ENCODE data around the gene MTHFD1L. TPM values are rescaled to one million over a fixed set of nuclear protein-coding genes. Genes with fewer than 3 reads are reported as not detected.

Gene MTHFD1L
- total and polyA plus RNA-seq, 3 experiments from 2014 or later: 5.8 to 108 (median 102) TPM

DNA sequence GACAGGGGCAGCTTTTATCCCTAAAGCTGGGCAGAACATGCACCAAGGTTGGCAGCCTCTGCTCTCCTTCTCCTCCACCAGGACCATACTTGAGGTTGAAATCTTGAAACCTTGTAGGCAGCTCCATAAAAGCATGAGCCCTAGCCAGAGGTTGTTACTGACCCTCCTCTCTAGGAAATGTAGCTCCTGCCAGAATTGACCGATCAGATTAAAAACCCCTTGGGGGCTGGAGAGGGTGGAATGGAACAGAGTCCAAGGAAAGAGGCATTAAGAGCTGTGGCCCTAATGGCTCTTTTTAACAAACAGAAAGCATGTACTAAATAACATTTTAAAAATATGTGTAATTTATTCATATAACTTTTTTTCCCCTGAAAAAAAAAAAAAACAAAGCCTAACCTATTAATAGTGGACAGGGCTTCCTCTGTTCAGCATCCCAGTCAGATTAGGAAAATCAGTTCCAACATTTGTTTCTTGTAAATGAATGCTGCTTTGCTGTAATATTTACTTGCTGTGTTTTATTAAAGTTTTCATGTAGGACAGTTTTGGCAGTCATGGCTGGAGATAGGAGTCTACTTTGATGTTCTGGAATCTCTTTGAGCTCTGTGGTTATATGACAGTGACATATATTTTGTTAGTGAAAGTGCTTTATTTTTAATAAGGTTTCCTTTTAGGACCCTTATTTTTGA, 41.3 kb downstream of the MTHFD1L start:
- CTCF ChIA-PET: interaction anchor here (1.4 to 1.5 kb wide), 2 partner anchors 15 to 417 kb away, joined by 4 to 5 read pairs; no protein-coding TSS in a partner anchor
- H3K27me3 ChIP-seq (ENCODE audit: insufficient read depth, low read length, poor library complexity, severe bottlenecking): no peaks in the 10 kb centered on the region
- Mint-ChIP-seq H3K4me1 (no peaks in the 10 kb centered on the region), H3K27ac (no peak overlapping the region), H3K27me3 (no peaks in the 10 kb centered on the region), H3K36me3 (peaks cover 1 to 7% (median 7%) of the 10 kb centered on the region in 3 donors), H3K9me3 (no peaks in the 10 kb centered on the region), H3K4me3 (no peak overlapping the region)
- H3K9me3 ChIP-seq (ENCODE audit: low read length): no peaks in the 10 kb centered on the region
- POLR2A ChIA-PET: interaction anchor here (0.7 kb wide), 1 partner anchor 632 kb away, joined by 4 read pairs; no protein-coding TSS in a partner anchor
- H3K36me3 ChIP-seq (ENCODE audit: insufficient read depth, low read length): no peaks in the 10 kb centered on the region
- H3K27ac ChIP-seq (ENCODE audit: low read depth, low read length): no peak overlapping the region
- no peak for DNase-seq
- H3K4me3 ChIP-seq (ENCODE audit: low read length): no peak overlapping the region
- H3K4me1 ChIP-seq (ENCODE audit: insufficient read depth, low read length): no peaks in the 10 kb centered on the region

DNA sequence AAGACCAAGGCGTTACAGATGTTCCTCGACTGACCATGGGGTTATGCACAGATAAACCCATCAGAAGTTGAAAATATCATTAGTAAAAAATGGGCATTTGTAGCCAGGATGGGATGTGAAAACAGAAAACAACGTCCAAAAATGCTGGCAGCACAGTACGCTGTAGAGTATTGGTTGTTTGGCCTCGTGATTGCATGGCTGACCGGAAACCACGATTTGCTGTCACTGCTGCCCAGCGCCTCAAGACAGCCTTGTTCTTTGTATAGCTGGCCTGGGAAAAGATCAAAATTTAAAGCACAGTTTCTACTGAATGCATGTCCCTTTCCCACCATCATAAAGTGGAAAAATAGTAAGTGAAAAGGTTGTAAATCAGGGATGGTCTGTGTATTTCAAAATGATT, 41.9 kb downstream of the MTHFD1L start:
- Histone ChIP-seq H3K27me3 (ENCODE audit: insufficient read depth, low read length, poor library complexity, severe bottlenecking) (no peaks in the 10 kb centered on the region), H3K9me3 (ENCODE audit: low read length) (no peaks in the 10 kb centered on the region), H3K36me3 (ENCODE audit: insufficient read depth, low read length) (no peaks in the 10 kb centered on the region), H3K27ac (ENCODE audit: low read depth, low read length) (no peak overlapping the region), H3K4me3 (ENCODE audit: low read length) (no peak overlapping the region), H3K4me1 (ENCODE audit: insufficient read depth, low read length) (no peaks in the 10 kb centered on the region)
- ChIA-PET POLR2A (interaction anchor here (0.7 kb wide), 1 partner anchor 631 kb away, joined by 4 read pairs; no protein-coding TSS in a partner anchor), CTCF (interaction anchor here (1.4 to 1.5 kb wide), 2 partner anchors 15 to 417 kb away, joined by 4 to 5 read pairs; no protein-coding TSS in a partner anchor)
- Mint-ChIP-seq H3K27ac (no peak overlapping the region), H3K4me3 (no peak overlapping the region), H3K27me3 (no peaks in the 10 kb centered on the region), H3K36me3 (peaks cover 1 to 9% (median 7%) of the 10 kb centered on the region in 3 donors), H3K4me1 (no peaks in the 10 kb centered on the region), H3K9me3 (no peaks in the 10 kb centered on the region)
- DNase-seq: no peak

DNA sequence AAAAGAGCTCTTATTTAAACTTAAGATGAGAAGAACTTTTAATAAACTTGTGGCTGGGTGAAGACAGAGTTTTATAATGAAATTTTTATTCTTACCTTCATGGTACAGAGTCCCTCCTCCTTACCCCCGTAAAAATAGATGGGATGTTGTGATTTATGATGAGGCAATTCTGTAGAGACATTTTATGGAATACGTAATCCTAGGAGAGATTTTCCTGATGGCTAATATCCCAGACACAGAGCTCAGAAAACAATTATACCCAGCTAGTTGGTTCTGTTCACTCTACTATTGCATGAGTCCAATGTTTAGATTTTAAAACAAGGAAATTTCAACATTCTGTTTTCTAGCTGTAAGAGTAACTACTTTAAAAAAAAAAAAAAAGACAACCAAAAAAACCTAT, 43.4 kb downstream of the MTHFD1L start:
- Mint-ChIP-seq H3K4me1 (no peaks in the 10 kb centered on the region), H3K27me3 (no peaks in the 10 kb centered on the region), H3K9me3 (no peaks in the 10 kb centered on the region), H3K36me3 (peaks cover 1 to 11% (median 7%) of the 10 kb centered on the region in 3 donors), H3K4me3 (no peak overlapping the region), H3K27ac (no peak overlapping the region)
- ChIA-PET POLR2A (no interaction called here), CTCF (interaction anchor here (2.6 kb wide), 1 partner anchor 17 kb away, joined by 10 read pairs; no protein-coding TSS in a partner anchor)
- no peaks in the 10 kb centered on the region for H3K4me1 ChIP-seq (ENCODE audit: insufficient read depth, low read length)
- H3K27ac ChIP-seq (ENCODE audit: low read depth, low read length): no peak overlapping the region
- no peaks in the 10 kb centered on the region for H3K27me3 ChIP-seq (ENCODE audit: insufficient read depth, low read length, poor library complexity, severe bottlenecking)
- H3K4me3 ChIP-seq (ENCODE audit: low read length): no peak overlapping the region
- DNase-seq: no peak
- H3K36me3 ChIP-seq (ENCODE audit: insufficient read depth, low read length): no peaks in the 10 kb centered on the region
- no peaks in the 10 kb centered on the region for H3K9me3 ChIP-seq (ENCODE audit: low read length)

DNA sequence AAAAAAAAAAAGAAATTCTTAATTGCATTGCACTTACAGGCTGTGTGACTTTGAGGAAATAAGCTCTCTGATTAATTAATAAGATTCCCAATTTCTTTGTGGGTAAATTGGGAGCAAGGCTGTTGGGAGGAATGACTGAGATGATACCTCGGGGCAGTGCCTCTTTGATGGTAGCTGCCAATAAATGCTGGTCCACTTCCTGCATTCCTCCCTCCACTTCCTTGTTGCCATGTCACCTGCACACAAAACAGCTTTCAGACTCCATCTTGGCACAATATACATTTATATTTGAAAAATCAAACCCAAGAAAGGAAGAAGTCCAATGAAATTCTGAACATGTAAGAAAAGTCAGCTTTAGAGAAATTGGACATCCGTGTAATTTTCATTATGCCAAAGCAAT, 45.1 kb downstream of the MTHFD1L start:
- no peaks in the 10 kb centered on the region for H3K4me1 ChIP-seq (ENCODE audit: insufficient read depth, low read length)
- ChIA-PET POLR2A (no interaction called here), CTCF (interaction anchor here (1.0 to 2.6 kb wide), 2 partner anchors 19 to 21 kb away, joined by 3 to 10 read pairs; no protein-coding TSS in a partner anchor)
- H3K27me3 ChIP-seq (ENCODE audit: insufficient read depth, low read length, poor library complexity, severe bottlenecking): no peaks in the 10 kb centered on the region
- Mint-ChIP-seq H3K4me1 (no peaks in the 10 kb centered on the region), H3K27me3 (no peaks in the 10 kb centered on the region), H3K4me3 (no peak overlapping the region), H3K9me3 (no peaks in the 10 kb centered on the region), H3K27ac (no peak overlapping the region), H3K36me3 (peaks cover 1 to 9% (median 7%) of the 10 kb centered on the region in 3 donors)
- no peak overlapping the region for H3K4me3 ChIP-seq (ENCODE audit: low read length)
- H3K9me3 ChIP-seq (ENCODE audit: low read length): no peaks in the 10 kb centered on the region
- H3K27ac ChIP-seq (ENCODE audit: low read depth, low read length): no peak overlapping the region
- DNase-seq: no peak
- no peaks in the 10 kb centered on the region for H3K36me3 ChIP-seq (ENCODE audit: insufficient read depth, low read length)

DNA sequence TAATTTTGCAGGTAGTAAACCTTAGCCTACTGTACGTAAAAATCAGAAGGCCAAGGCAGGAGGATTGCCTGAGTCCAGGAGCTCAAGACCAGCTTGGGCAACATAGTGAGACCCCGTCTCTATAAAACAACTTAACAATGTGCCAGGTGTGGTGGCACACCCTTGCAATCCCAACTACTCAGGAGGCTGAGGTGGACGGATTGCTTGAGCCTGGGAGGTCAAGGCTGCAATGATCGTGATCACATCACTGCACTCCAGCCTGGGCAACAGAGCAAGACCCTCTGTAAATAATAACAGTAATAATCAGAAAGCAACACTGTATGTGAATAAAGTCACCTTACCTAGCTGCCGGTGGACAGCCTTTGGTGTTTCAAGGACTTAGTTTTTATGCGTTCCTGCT, 48.9 kb downstream of the MTHFD1L start:
- DNase-seq: no peak
- Mint-ChIP-seq H3K9me3 (no peaks in the 10 kb centered on the region), H3K4me3 (no peak overlapping the region), H3K27ac (no peak overlapping the region), H3K27me3 (no peaks in the 10 kb centered on the region), H3K36me3 (peaks cover 2 to 12% (median 11%) of the 10 kb centered on the region in 3 donors), H3K4me1 (no peaks in the 10 kb centered on the region)
- no peak overlapping the region for H3K27ac ChIP-seq (ENCODE audit: low read depth, low read length)
- H3K36me3 ChIP-seq (ENCODE audit: insufficient read depth, low read length): no peaks in the 10 kb centered on the region
- H3K4me1 ChIP-seq (ENCODE audit: insufficient read depth, low read length): no peaks in the 10 kb centered on the region
- POLR2A ChIA-PET: no interaction called here
- H3K27me3 ChIP-seq (ENCODE audit: insufficient read depth, low read length, poor library complexity, severe bottlenecking): no peaks in the 10 kb centered on the region
- no peaks in the 10 kb centered on the region for H3K9me3 ChIP-seq (ENCODE audit: low read length)
- no peak overlapping the region for H3K4me3 ChIP-seq (ENCODE audit: low read length)
- CTCF ChIA-PET: no interaction called here

DNA sequence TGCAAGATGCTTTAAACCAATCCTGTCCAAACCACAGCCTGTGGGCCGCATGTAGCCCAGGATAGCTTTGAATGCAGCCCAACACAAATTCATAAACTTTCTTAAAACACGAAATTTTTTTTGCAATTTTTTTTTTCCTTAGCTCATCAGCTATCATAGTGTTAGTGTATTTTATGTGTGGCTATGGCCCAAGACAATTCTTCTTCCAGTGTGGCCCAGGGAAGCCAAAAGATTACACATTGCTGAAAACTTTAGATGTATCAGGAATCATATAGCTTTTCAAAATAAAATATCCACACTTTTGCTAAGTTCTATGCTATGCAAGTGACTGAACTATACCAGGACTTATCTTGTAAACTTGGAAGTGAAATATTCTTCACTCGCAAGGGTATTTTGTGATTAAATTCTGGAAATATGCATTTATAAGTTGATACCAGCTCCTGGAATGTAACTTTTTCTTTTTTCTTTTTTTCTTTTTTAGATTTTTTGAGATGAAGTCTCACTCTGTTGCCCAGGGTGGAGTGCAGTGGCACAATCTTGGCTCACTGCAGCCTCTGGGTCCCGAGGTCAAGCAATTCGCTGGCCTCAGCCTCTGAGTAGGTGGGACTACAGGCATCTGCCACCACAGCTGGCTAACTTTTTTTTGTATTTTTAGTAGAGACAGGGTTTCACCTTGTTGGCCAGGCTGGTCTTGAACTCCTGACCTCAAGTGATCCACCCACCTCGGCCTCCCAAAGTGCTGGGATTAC, 49.8 kb downstream of the MTHFD1L start:
- H3K36me3 Mint-ChIP-seq: peaks cover 7 to 12% (median 11%) of the 10 kb centered on the region in 3 donors
- POLR2A ChIA-PET: no interaction called here

DNA sequence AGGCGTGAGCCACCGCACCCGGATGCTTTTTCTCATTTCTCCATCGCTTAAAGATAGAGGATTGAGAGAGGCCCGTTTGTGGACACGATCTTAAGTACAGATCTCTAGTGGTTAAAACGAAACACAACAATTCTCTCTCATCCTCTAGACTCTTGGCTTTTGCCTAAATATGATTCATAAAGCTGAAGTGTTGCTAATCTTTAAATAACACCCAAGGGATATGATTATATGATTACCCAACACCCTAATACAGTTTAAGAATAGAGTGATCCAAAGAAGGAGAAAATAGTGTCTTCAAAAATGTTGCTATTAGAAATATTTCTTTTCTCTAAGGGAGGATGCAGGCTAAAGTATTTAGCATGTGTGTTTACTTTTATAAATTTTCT, 50.4 kb downstream of the MTHFD1L start:
- Mint-ChIP-seq H3K9me3 (no peaks in the 10 kb centered on the region), H3K36me3 (peaks cover 7 to 12% (median 8%) of the 10 kb centered on the region in 3 donors), H3K4me3 (no peak overlapping the region), H3K4me1 (no peaks in the 10 kb centered on the region), H3K27me3 (no peaks in the 10 kb centered on the region), H3K27ac (no peak overlapping the region)
- Histone ChIP-seq H3K27me3 (ENCODE audit: insufficient read depth, low read length, poor library complexity, severe bottlenecking) (no peaks in the 10 kb centered on the region), H3K36me3 (ENCODE audit: insufficient read depth, low read length) (peaks cover 6% of the 10 kb centered on the region), H3K4me1 (ENCODE audit: insufficient read depth, low read length) (no peaks in the 10 kb centered on the region), H3K27ac (ENCODE audit: low read depth, low read length) (no peak overlapping the region), H3K9me3 (ENCODE audit: low read length) (no peaks in the 10 kb centered on the region), H3K4me3 (ENCODE audit: low read length) (no peak overlapping the region)
- ChIA-PET POLR2A (no interaction called here), CTCF (no interaction called here)
- DNase-seq: no peak

More for the DNA sequence above, 49.8 kb downstream of the MTHFD1L start:
- no peak overlapping the region for H3K27ac Mint-ChIP-seq
- H3K27me3 Mint-ChIP-seq: no peaks in the 10 kb centered on the region
- H3K4me1 Mint-ChIP-seq: no peaks in the 10 kb centered on the region
- CTCF ChIA-PET: no interaction called here
- Histone ChIP-seq H3K36me3 (ENCODE audit: insufficient read depth, low read length) (peaks cover 6% of the 10 kb centered on the region), H3K27me3 (ENCODE audit: insufficient read depth, low read length, poor library complexity, severe bottlenecking) (no peaks in the 10 kb centered on the region), H3K27ac (ENCODE audit: low read depth, low read length) (no peak overlapping the region), H3K4me3 (ENCODE audit: low read length) (no peak overlapping the region), H3K9me3 (ENCODE audit: low read length) (no peaks in the 10 kb centered on the region), H3K4me1 (ENCODE audit: insufficient read depth, low read length) (no peaks in the 10 kb centered on the region)
- no peak for DNase-seq
- H3K4me3 Mint-ChIP-seq: no peak overlapping the region
- H3K9me3 Mint-ChIP-seq: no peaks in the 10 kb centered on the region

DNA sequence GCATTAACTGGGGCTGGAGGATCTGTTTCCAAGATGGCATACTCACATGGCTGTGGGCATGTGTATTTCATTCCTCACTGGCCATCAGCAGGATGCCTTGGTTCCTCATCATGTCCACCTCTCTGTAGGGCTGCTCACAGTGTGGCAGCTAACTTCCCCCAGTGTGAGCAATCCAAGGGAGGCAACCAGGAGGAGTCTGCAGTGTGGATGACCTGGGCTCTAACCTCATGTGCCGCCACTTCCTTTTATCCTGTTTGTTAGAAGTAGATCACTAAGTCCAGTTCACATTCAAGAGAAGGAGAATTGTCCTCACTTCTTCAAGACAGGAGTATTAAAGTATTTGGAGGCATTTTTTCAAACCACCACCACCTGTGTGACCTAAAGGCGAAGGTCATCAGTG, 54.4 kb downstream of the MTHFD1L start:
- no peaks in the 10 kb centered on the region for H3K4me1 ChIP-seq (ENCODE audit: insufficient read depth, low read length)
- no peak overlapping the region for H3K27ac ChIP-seq (ENCODE audit: low read depth, low read length)
- no peaks in the 10 kb centered on the region for H3K9me3 ChIP-seq (ENCODE audit: low read length)
- H3K4me1 Mint-ChIP-seq: no peaks in the 10 kb centered on the region
- POLR2A ChIA-PET: no interaction called here
- peaks cover 3 to 8% (median 7%) of the 10 kb centered on the region in 3 donors for H3K36me3 Mint-ChIP-seq
- no peak for DNase-seq
- H3K27me3 Mint-ChIP-seq: no peaks in the 10 kb centered on the region
- H3K27ac Mint-ChIP-seq: no peak overlapping the region
- no peaks in the 10 kb centered on the region for H3K27me3 ChIP-seq (ENCODE audit: insufficient read depth, low read length, poor library complexity, severe bottlenecking)
- CTCF ChIA-PET: no interaction called here
- H3K36me3 ChIP-seq (ENCODE audit: insufficient read depth, low read length): peaks cover 6% of the 10 kb centered on the region
- no peak overlapping the region for H3K4me3 ChIP-seq (ENCODE audit: low read length)
- H3K9me3 Mint-ChIP-seq: no peaks in the 10 kb centered on the region
- H3K4me3 Mint-ChIP-seq: no peak overlapping the region

Data from CD8-positive, alpha-beta memory T cell (primary cell).